NCI-H526 (cell line): ENCODE results near the gene IKBKG.
"Not testable (repeated sequence)": the region's sequence is repeated elsewhere in the genome, so short reads cannot be mapped to it uniquely, and the experiment has no call there.

Experiments used
- DNase-seq, 2 experiments: peaks; one replicate each; lab custom pipeline; 2025; lab: John Stamatoyannopoulos, UW

IKBKG gene

GRCh38 chrX:154558896-154559295 lies 11.5 kb downstream of the IKBKG start:
- DNase-seq: not testable (repeated sequence)

GRCh38 chrX:154560326-154560725 lies 12.9 kb downstream of the IKBKG start:
- DNase-seq: not testable (repeated sequence)

GRCh38 chrX:154562295-154562694 lies 14.9 kb downstream of the IKBKG start:
- DNase-seq: not testable (repeated sequence)

- not testable (repeated sequence) for DNase-seq
Measured at GRCh38 chrX:154570361-154570760, 22.9 kb downstream of the IKBKG start.

GRCh38 chrX:154573061-154573460 lies 25.6 kb downstream of the IKBKG start:
- not testable (repeated sequence) for DNase-seq

- DNase-seq: not testable (repeated sequence)
Measured at GRCh38 chrX:154575076-154575475, 27.7 kb downstream of the IKBKG start.

GRCh38 chrX:154582994-154583393 lies 35.6 kb downstream of the IKBKG start:
- not testable (repeated sequence) for DNase-seq

GRCh38 chrX:154584585-154585183 lies 37.3 kb downstream of the IKBKG start, which contains the start of gene CTAG1A:
Gene CTAG1A, plus strand, starts transcription at chrX:154585133. Its CDS starts 74 bp downstream, at chrX:154585207.
- DNase-seq: not testable (repeated sequence)

GRCh38 chrX:154590415-154590814 lies 43.0 kb downstream of the IKBKG start:
- DNase-seq: not testable (repeated sequence)

GRCh38 chrX:154592505-154592904 lies 45.1 kb downstream of the IKBKG start:
- DNase-seq: no peak

- DNase-seq: no peak
Measured at GRCh38 chrX:154593201-154593600, 45.8 kb downstream of the IKBKG start.

- no peak for DNase-seq
Measured at GRCh38 chrX:154594491-154594890, 47.1 kb downstream of the IKBKG start.

- DNase-seq: no peak
Measured at GRCh38 chrX:154595559-154596249, 48.3 kb downstream of the IKBKG start.

GRCh38 chrX:154596290-154596929 lies 49.0 kb downstream of the IKBKG start:
- DNase-seq: no peak

- no peak for DNase-seq
Measured at GRCh38 chrX:154597221-154597620, 49.8 kb downstream of the IKBKG start.

GRCh38 chrX:154598656-154599055 lies 51.2 kb downstream of the IKBKG start:
- DNase-seq: no peak

- no peak for DNase-seq
Measured at GRCh38 chrX:154599531-154599930, 52.1 kb downstream of the IKBKG start.

GRCh38 chrX:154600759-154601374 lies 53.4 kb downstream of the IKBKG start:
- DNase-seq: no peak

GRCh38 chrX:154602226-154602625 lies 54.8 kb downstream of the IKBKG start:
- DNase-seq: no peak

GRCh38 chrX:154602766-154603437 lies 55.5 kb downstream of the IKBKG start:
- DNase-seq: no peak

GRCh38 chrX:154603438-154604430 lies 56.3 kb downstream of the IKBKG start:
- DNase-seq: no peak
